ENCODE measurements around the gene ZCWPW1. TPM values are rescaled to one million over a fixed set of nuclear protein-coding genes. Genes with fewer than 3 reads are reported as not detected.

The ZCWPW1 gene
- total and polyA plus RNA-seq, 10 of the 15 experiments (the other 5 are each of a cell fraction or from before 2014, with no cell fraction given): 1.3 to 4.4 (median 3.7) TPM

GRCh38 chr7:100471021-100471420 is 42.5 kb upstream of the ZCWPW1 start (continued):
- TF ChIP-seq PAX5 (IDR thresholded peaks at IDR 0.05; ENCODE audit: borderline replicate concordance, low read depth, low read length): no peak
- TF ChIP-seq, protein P1, sequence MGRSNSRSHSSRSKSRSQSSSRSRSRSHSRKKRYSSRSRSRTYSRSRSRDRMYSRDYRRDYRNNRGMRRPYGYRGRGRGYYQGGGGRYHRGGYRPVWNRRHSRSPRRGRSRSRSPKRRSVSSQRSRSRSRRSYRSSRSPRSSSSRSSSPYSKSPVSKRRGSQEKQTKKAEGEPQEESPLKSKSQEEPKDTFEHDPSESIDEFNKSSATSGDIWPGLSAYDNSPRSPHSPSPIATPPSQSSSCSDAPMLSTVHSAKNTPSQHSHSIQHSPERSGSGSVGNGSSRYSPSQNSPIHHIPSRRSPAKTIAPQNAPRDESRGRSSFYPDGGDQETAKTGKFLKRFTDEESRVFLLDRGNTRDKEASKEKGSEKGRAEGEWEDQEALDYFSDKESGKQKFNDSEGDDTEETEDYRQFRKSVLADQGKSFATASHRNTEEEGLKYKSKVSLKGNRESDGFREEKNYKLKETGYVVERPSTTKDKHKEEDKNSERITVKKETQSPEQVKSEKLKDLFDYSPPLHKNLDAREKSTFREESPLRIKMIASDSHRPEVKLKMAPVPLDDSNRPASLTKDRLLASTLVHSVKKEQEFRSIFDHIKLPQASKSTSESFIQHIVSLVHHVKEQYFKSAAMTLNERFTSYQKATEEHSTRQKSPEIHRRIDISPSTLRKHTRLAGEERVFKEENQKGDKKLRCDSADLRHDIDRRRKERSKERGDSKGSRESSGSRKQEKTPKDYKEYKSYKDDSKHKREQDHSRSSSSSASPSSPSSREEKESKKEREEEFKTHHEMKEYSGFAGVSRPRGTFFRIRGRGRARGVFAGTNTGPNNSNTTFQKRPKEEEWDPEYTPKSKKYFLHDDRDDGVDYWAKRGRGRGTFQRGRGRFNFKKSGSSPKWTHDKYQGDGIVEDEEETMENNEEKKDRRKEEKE (IDR thresholded peaks at IDR 0.05): no peak
- no peak for TF ChIP-seq TCF3 (IDR thresholded peaks at IDR 0.05; ENCODE audit: borderline replicate concordance, insufficient read depth, low read depth, low read length)
- no peak for TF ChIP-seq BCL11A (IDR thresholded peaks at IDR 0.05; ENCODE audit: low read depth, low read length)
- TF ChIP-seq, protein P2, sequence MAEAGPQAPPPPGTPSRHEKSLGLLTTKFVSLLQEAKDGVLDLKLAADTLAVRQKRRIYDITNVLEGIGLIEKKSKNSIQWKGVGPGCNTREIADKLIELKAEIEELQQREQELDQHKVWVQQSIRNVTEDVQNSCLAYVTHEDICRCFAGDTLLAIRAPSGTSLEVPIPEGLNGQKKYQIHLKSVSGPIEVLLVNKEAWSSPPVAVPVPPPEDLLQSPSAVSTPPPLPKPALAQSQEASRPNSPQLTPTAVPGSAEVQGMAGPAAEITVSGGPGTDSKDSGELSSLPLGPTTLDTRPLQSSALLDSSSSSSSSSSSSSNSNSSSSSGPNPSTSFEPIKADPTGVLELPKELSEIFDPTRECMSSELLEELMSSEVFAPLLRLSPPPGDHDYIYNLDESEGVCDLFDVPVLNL (IDR thresholded peaks at IDR 0.05; ENCODE audit: low read depth, low read length): no peak
- TF ChIP-seq BRCA1 (IDR thresholded peaks at IDR 0.05; ENCODE audit: low read depth, low read length): no peak
- TF ChIP-seq KDM1A (IDR thresholded peaks at IDR 0.05; ENCODE audit: borderline replicate concordance): no peak
